ENCODE data around the gene ITGA8.
"Not testable (repeated sequence)": the region's sequence is repeated elsewhere in the genome, so short reads cannot be mapped to it uniquely, and the experiment has no call there.

ITGA8 gene

GRCh38 chr10:15489431-15489830, 230.3 kb downstream of the ITGA8 start:
- DNase-seq: no peak

GRCh38 chr10:15487376-15487775, 232.3 kb downstream of the ITGA8 start:
- no peak for DNase-seq

- no peak for DNase-seq
Measured at GRCh38 chr10:15486404-15486803, 233.3 kb downstream of the ITGA8 start.

- DNase-seq: no peak
Measured at GRCh38 chr10:15485684-15486316, 233.9 kb downstream of the ITGA8 start.

- no peak for DNase-seq
Measured at GRCh38 chr10:15485027-15485426, 234.7 kb downstream of the ITGA8 start.

- no peak for DNase-seq
Measured at GRCh38 chr10:15484128-15484527, 235.6 kb downstream of the ITGA8 start.

GRCh38 chr10:15483215-15484075, 236.3 kb downstream of the ITGA8 start:
- DNase-seq: no peak

GRCh38 chr10:15482156-15482555, 237.6 kb downstream of the ITGA8 start:
- no peak for DNase-seq

GRCh38 chr10:15478950-15479349, 240.8 kb downstream of the ITGA8 start:
- DNase-seq: no peak

GRCh38 chr10:15478429-15478828, 241.3 kb downstream of the ITGA8 start:
- DNase-seq: no peak

GRCh38 chr10:15476337-15476736, 243.4 kb downstream of the ITGA8 start:
- no peak for DNase-seq

GRCh38 chr10:15475439-15475838, 244.3 kb downstream of the ITGA8 start:
- not testable (repeated sequence) for DNase-seq

- DNase-seq: no peak
Measured at GRCh38 chr10:15474671-15475070, 245.1 kb downstream of the ITGA8 start.

- DNase-seq: no peak
Measured at GRCh38 chr10:15473396-15473767, 246.3 kb downstream of the ITGA8 start.

GRCh38 chr10:15472431-15473395, 247.0 kb downstream of the ITGA8 start:
- no peak for DNase-seq

- DNase-seq: no peak
Measured at GRCh38 chr10:15472008-15472407, 247.7 kb downstream of the ITGA8 start.

- no peak for DNase-seq
Measured at GRCh38 chr10:15469111-15469510, 250.6 kb downstream of the ITGA8 start.

GRCh38 chr10:15464381-15464780, 255.3 kb downstream of the ITGA8 start:
- DNase-seq: no peak

Measured in stimulated activated CD4-positive, alpha-beta T cell treated with anti-CD3 and anti-CD28 coated beads, Interleukin-1b, Interleukin-23, amount 100 ng/mL, for 48 hours (primary cell).